CD14-positive monocyte (primary cell): ENCODE measurements around the gene C9orf72. TPM values are rescaled to one million over a fixed set of nuclear protein-coding genes. Genes with fewer than 3 reads are reported as not detected.

Experiments used
- DNase-seq, 3 donors: peaks; one replicate each; pipeline ENCODE4 v3.0.0-alpha.2; 2011 to 2022
- H2AFZ ChIP-seq: 2 replicates; pipeline ENCODE4 v1.6.0; 2012; ENCODE audit warnings: mild to moderate bottlenecking, low read depth, low read length, inconsistent platforms; ENCODE audit not compliant: insufficient read depth, poor library complexity, severe bottlenecking
- H3K27ac ChIP-seq, 2 donors: 1 replicate in 1 of 2; 2 replicates in 1 of 2; pipeline ENCODE4 v1.5.1; 2012 to 2013; ENCODE audit warnings: low read length in 2 of 2, control low read depth in 1 of 2, inconsistent platforms in 1 of 2, low read depth in 1 of 2, mild to moderate bottlenecking in 1 of 2
- H3K27me3 ChIP-seq, 2 donors: one replicate each; pipeline versions ENCODE4 v1.6.0 to v1.6.1; 2011 to 2013; ENCODE audit warnings: low read length in 2 of 2; ENCODE audit not compliant: control insufficient read depth in 2 of 2, insufficient read depth in 2 of 2
- H3K36me3 ChIP-seq, 2 donors: replicated peaks in 1 of 2; 1 replicate in 1 of 2; 2 replicates in 1 of 2; pipeline versions ENCODE4 v1.5.1 to v1.6.1; 2012 to 2013; ENCODE audit warnings: low read length in 2 of 2, control low read depth in 1 of 2, inconsistent platforms in 1 of 2, mild to moderate bottlenecking in 1 of 2; ENCODE audit not compliant: insufficient read depth in 2 of 2, control insufficient read depth in 1 of 2
- H3K4me1 ChIP-seq, 2 donors: 1 replicate in 1 of 2; 2 replicates in 1 of 2; pipeline versions ENCODE4 v1.5.1 to v1.6.1; 2012 to 2013; ENCODE audit warnings: low read length in 2 of 2, control low read depth in 1 of 2, inconsistent platforms in 1 of 2, mild to moderate bottlenecking in 1 of 2, moderate library complexity in 1 of 2; ENCODE audit not compliant: insufficient read depth in 2 of 2, control insufficient read depth in 1 of 2
- H3K4me2 ChIP-seq: replicated peaks from 2 replicates; pipeline ENCODE3; 2012; ENCODE audit warnings: low read length, moderate library complexity, mild to moderate bottlenecking; ENCODE audit not compliant: poor library complexity, severe bottlenecking; ENCODE audit errors: extremely low read depth
- H3K4me3 ChIP-seq, 3 experiments: fragments of 200-600 bp in 1 of 3; sonication (generic) in 1 of 3; replicated peaks in 1 of 3; 1 replicate in 2 of 3; 2 replicates in 1 of 3; pipeline ENCODE4 v1.5.1; 2011 to 2013; ENCODE audit warnings: low read length in 3 of 3, mild to moderate bottlenecking in 3 of 3, control low read depth in 2 of 3, low read depth in 2 of 3, inconsistent platforms in 1 of 3, moderate library complexity in 1 of 3
- H3K79me2 ChIP-seq: 2 replicates; pipeline ENCODE4 v1.6.0; 2012; ENCODE audit warnings: mild to moderate bottlenecking, control low read depth, inconsistent platforms, low read length, moderate library complexity; ENCODE audit not compliant: insufficient read depth
- H3K9ac ChIP-seq: 2 replicates; pipeline ENCODE4 v1.6.0; 2017; ENCODE audit warnings: low read length, mild to moderate bottlenecking; ENCODE audit not compliant: insufficient read depth, poor library complexity, severe bottlenecking
- H3K9me3 ChIP-seq, 2 donors: replicated peaks in 1 of 2; 1 replicate in 1 of 2; 2 replicates in 1 of 2; pipeline versions ENCODE4 v1.5.1 to v1.6.1; 2012 to 2013; ENCODE audit warnings: low read length in 2 of 2, control low read depth in 1 of 2; ENCODE audit not compliant: control insufficient read depth in 1 of 2, insufficient read depth in 1 of 2
- H4K20me1 ChIP-seq: 2 replicates; pipeline ENCODE4 v1.6.0; 2012; ENCODE audit warnings: mild to moderate bottlenecking, low read length, control low read depth, moderate library complexity; ENCODE audit not compliant: insufficient read depth
- H3K27ac Mint-ChIP-seq, 7 donors: one replicate each; pipeline ENCODE4 v1.8.0; 2020; ENCODE audit warnings: mild to moderate bottlenecking in 7 of 7, mixed read lengths in 7 of 7, moderate library complexity in 6 of 7, inconsistent platforms in 2 of 7
- H3K27me3 Mint-ChIP-seq, 3 donors: one replicate each; pipeline ENCODE4 v1.8.0; 2021 to 2022; ENCODE audit warnings: low read depth in 3 of 3, mild to moderate bottlenecking in 3 of 3, mixed read lengths in 3 of 3, moderate library complexity in 3 of 3, inconsistent platforms in 1 of 3
- H3K36me3 Mint-ChIP-seq, 2 donors: one replicate each; pipeline ENCODE4 v1.8.0; 2020; ENCODE audit warnings: mixed read lengths in 2 of 2, inconsistent platforms in 1 of 2, mild to moderate bottlenecking in 1 of 2
- H3K4me1 Mint-ChIP-seq: one replicate; pipeline ENCODE4 v1.8.0; 2020; ENCODE audit warnings: mild to moderate bottlenecking, mixed read lengths
- H3K4me3 Mint-ChIP-seq, 2 donors: one replicate each; pipeline ENCODE4 v1.8.0; 2020; ENCODE audit warnings: mild to moderate bottlenecking in 2 of 2, mixed read lengths in 2 of 2, moderate library complexity in 1 of 2
- H3K9me3 Mint-ChIP-seq, 7 donors: one replicate each; pipeline ENCODE4 v1.8.0; 2020 to 2022; ENCODE audit warnings: mixed read lengths in 7 of 7, mild to moderate bottlenecking in 6 of 7, moderate library complexity in 6 of 7, inconsistent platforms in 2 of 7
- CTCF ChIP-seq: fragments of 200-600 bp; IDR thresholded peaks from one replicate; pipeline ENCODE4 v1.8.0; 2022; ENCODE audit warnings: antibody characterized with exemption, mild to moderate bottlenecking
- WGBS: methylation state at CpG from one replicate; pipeline ENCODE4 v1.1.5; 2013; ENCODE audit warnings: missing lambda C conversion rate; ENCODE audit not compliant: insufficient coverage; 5-methylcytosine and 5-hydroxymethylcytosine counted together
- intact Hi-C, 2 donors: fragments of 100-400 bp; cut with micrococcal nuclease; formaldehyde crosslinking; loops; one replicate each; pipeline versions ENCODE4 v1.15.0 to v1.15.1; 2023
- polyA plus RNA-seq, 3 donors: library from polyadenylated mRNA; depleted of rRNA in 1 of 3; unstranded in 2 of 3; stranded (reverse) in 1 of 3; fragments of 300-500 nt in 2 of 3; fragments of >200 nt in 1 of 3; fragmentation: Illumina TruSeq in 2 of 3; gene quantifications; 1 replicate in 2 of 3; 2 replicates in 1 of 3; pipeline ENCODE4 v1.2.3, GENCODE V29; 2012 to 2021

Gene C9orf72
- polyA plus RNA-seq, 3 donors = 105 to 142 (median 128) TPM

GRCh38 chr9:27510780-27511179 lies 62.5 kb downstream of the C9orf72 start:
- intact Hi-C loops = no loop called here
- H3K9me3 ChIP-seq = no peaks in the 10 kb centered on the region
- no peak for TF ChIP-seq CTCF
- no peak for DNase-seq
- peaks cover 34% of the 10 kb centered on the region for H4K20me1 ChIP-seq
- no peak overlapping the region for H3K4me3 ChIP-seq
- no peaks in the 10 kb centered on the region for H3K27me3 ChIP-seq
- Mint-ChIP-seq H3K27ac (peak overlapping the region in 1 of 7 donors; percentile 59), H3K36me3 (peaks cover 45 to 46% of the 10 kb centered on the region in 2 donors), H3K4me1 (peaks cover 3% of the 10 kb centered on the region), H3K9me3 (peaks cover 0 to 2% (median 0%) of the 10 kb centered on the region in 7 donors), H3K27me3 (peaks cover 1 to 2% (median 1%) of the 10 kb centered on the region in 3 donors), H3K4me3 (no peak overlapping the region)
- no peaks in the 10 kb centered on the region for H3K4me1 ChIP-seq
- H3K4me2 ChIP-seq = no peak overlapping the region
- WGBS = no CpG with 5 or more reads among the region's 2 CpGs
- no peaks in the 10 kb centered on the region for H3K79me2 ChIP-seq
- no peak overlapping the region for H2AFZ ChIP-seq
- no peak overlapping the region for H3K27ac ChIP-seq
- peaks cover 0 to 25% of the 10 kb centered on the region in 2 donors for H3K36me3 ChIP-seq
- H3K9ac ChIP-seq = no peak overlapping the region

- Histone ChIP-seq H3K4me1 (peaks cover 0 to 5% of the 10 kb centered on the region in 2 donors), H3K4me2 (no peak overlapping the region), H2AFZ (no peak overlapping the region), H3K4me3 (no peak overlapping the region), H3K9me3 (no peaks in the 10 kb centered on the region), H3K27ac (no peak overlapping the region), H3K9ac (no peak overlapping the region), H3K36me3 (peaks cover 0 to 21% of the 10 kb centered on the region in 2 donors), H4K20me1 (peaks cover 4% of the 10 kb centered on the region), H3K79me2 (no peaks in the 10 kb centered on the region), H3K27me3 (no peaks in the 10 kb centered on the region)
- no peak overlapping the region for H3K27ac Mint-ChIP-seq
- peaks cover 8% of the 10 kb centered on the region for H3K4me1 Mint-ChIP-seq
- H3K27me3 Mint-ChIP-seq = peaks cover 0 to 1% (median 1%) of the 10 kb centered on the region in 3 donors
- H3K9me3 Mint-ChIP-seq = peaks cover 0 to 2% (median 0%) of the 10 kb centered on the region in 7 donors
- no peak for DNase-seq
- H3K4me3 Mint-ChIP-seq = no peak overlapping the region
- peaks cover 21% of the 10 kb centered on the region in 2 donors for H3K36me3 Mint-ChIP-seq
- intact Hi-C loops = no loop called here
- 60% methylated on average over 2 of the region's 2 CpGs for WGBS
- TF ChIP-seq CTCF = no peak
These were observed 66.3 kb downstream of the C9orf72 start for GRCh38 chr9:27506981-27507380.
